Left lung (tissue), 8 donors: ENCODE data around the gene OR7D2. TPM values are rescaled to one million over a fixed set of nuclear protein-coding genes. Genes with fewer than 3 reads are reported as not detected.

Experiments
- polyA plus RNA-seq, 6 donors: library from polyadenylated mRNA; unstranded; fragments of 120-200 nt; gene quantifications; one replicate each; pipeline ENCODE4 v1.2.1, GENCODE V29; 2013; ENCODE audit not compliant: insufficient read length in 6 of 6
- total RNA-seq, 2 donors: library from RNA; stranded (reverse); fragmentation: NEBNext Ultra II Directional; extraction: Animal tissue kit (Norgen Biotek cat#: 25700); gene quantifications; one replicate each; pipeline ENCODE4 v1.2.1, GENCODE V29; 2021
- donor health status: DM: no; HTN: yes; CAD: no.
- donor health status: DM: no; HTN: no; CAD: no.

The OR7D2 gene
- total and polyA plus RNA-seq, 8 donors, result 0.10 to 2.0 (median 0.14) TPM; not detected in 1

Other genes starting within 250 kb of the OR7D2 start
- 1 to 10 TPM in 1 of 2 donors, under 1 TPM in 1; 0.03 to 1.1 TPM for gene MUC16, start 168.6 kb upstream of the OR7D2 start, total RNA-seq
- under 1 TPM in 4 of 6 donors, not detected in 2; under 0.01 to 0.10 (median 0.04) TPM for gene MUC16, start 168.6 kb upstream of the OR7D2 start, polyA plus RNA-seq
- gene OR1M1, start 91.9 kb upstream of the OR7D2 start, total RNA-seq, result not detected
- gene OR1M1, start 91.9 kb upstream of the OR7D2 start, polyA plus RNA-seq, result under 1 TPM in 4 of 6 donors, not detected in 2; 0.09 to 0.13 (median 0.11) TPM
- not detected for gene OR7G2, start 71.5 kb upstream of the OR7D2 start, total RNA-seq
- under 1 TPM in 4 of 6 donors, not detected in 2; 0.06 to 0.13 (median 0.08) TPM for gene OR7G2, start 71.5 kb upstream of the OR7D2 start, polyA plus RNA-seq
- not detected for gene OR7G1, start 63.2 kb upstream of the OR7D2 start, total RNA-seq
- not detected for gene OR7G1, start 63.2 kb upstream of the OR7D2 start, polyA plus RNA-seq
- gene OR7G3, start 52.0 kb upstream of the OR7D2 start, total RNA-seq, result not detected
- not detected for gene OR7G3, start 52.0 kb upstream of the OR7D2 start, polyA plus RNA-seq
- 10 to 100 TPM; 25.1 to 32.4 TPM for gene ZNF317, start 38.6 kb upstream of the OR7D2 start, total RNA-seq
- 10 to 100 TPM; 28.5 to 33.8 (median 33.0) TPM for gene ZNF317, start 38.6 kb upstream of the OR7D2 start, polyA plus RNA-seq
- gene OR7D4, start 40.6 kb downstream of the OR7D2 start, total RNA-seq, result not detected
- under 1 TPM; 0.03 to 0.10 (median 0.06) TPM for gene OR7D4, start 40.6 kb downstream of the OR7D2 start, polyA plus RNA-seq
- gene OR7E24, start 72.0 kb downstream of the OR7D2 start, total RNA-seq, result not detected
- not detected for gene OR7E24, start 72.0 kb downstream of the OR7D2 start, polyA plus RNA-seq
- gene ZNF699, start 130.9 kb downstream of the OR7D2 start, total RNA-seq, result 1 to 10 TPM; 6.2 to 6.8 TPM
- gene ZNF699, start 130.9 kb downstream of the OR7D2 start, polyA plus RNA-seq, result 1 to 10 TPM; 6.9 to 9.5 (median 8.1) TPM
- gene ZNF559, start 145.2 kb downstream of the OR7D2 start, total RNA-seq, result 10 to 100 TPM; 14.2 to 15.1 TPM
- gene ZNF559, start 145.2 kb downstream of the OR7D2 start, polyA plus RNA-seq, result 10 to 100 TPM; 70.0 to 78.5 (median 74.0) TPM
- 1 to 10 TPM; 1.6 to 2.6 TPM for gene ZNF177, start 184.0 kb downstream of the OR7D2 start, total RNA-seq
- gene ZNF177, start 184.0 kb downstream of the OR7D2 start, polyA plus RNA-seq, result 10 to 100 TPM; 11.8 to 15.5 (median 13.7) TPM